BJ (cell line): ENCODE data around the gene BORCS5. TPM values are rescaled to one million over a fixed set of nuclear protein-coding genes. Genes with fewer than 3 reads are reported as not detected.
A peak's percentile ranks its signal among the peaks of the same experiment; 100 is the strongest.

Source experiments
- CTCF ChIA-PET: fragments of 350-600 bp; formaldehyde crosslinking; extraction: SDS; loops from one replicate; lab custom pipeline; 2021; ENCODE audit warnings: antibody characterized with exemption, inconsistent platforms; lab: Yijun Ruan, JAX
- POLR2A ChIA-PET: fragments of 300-600 bp; sonication (Branson Sonifier 250); formaldehyde crosslinking; extraction: SDS; loops from one replicate; lab custom pipeline; 2021; ENCODE audit warnings: antibody characterized with exemption; lab: Charles Lee
- DNase-seq: peaks from one replicate; pipeline ENCODE4 v3.0.0-alpha.2; 2011; ENCODE audit warnings: low read depth
- H3K27me3 ChIP-seq: 2 replicates; pipeline ENCODE4 v1.6.0; 2011; ENCODE audit warnings: low read length; ENCODE audit not compliant: control insufficient read depth, insufficient read depth
- H3K36me3 ChIP-seq: 2 replicates; pipeline ENCODE4 v1.5.1; 2011; ENCODE audit warnings: low read length; ENCODE audit not compliant: control insufficient read depth, insufficient read depth
- H3K4me3 ChIP-seq: 2 replicates; pipeline ENCODE4 v1.5.1; 2011; ENCODE audit warnings: low read depth, mild to moderate bottlenecking, control low read depth, low read length
- CTCF ChIP-seq: IDR thresholded peaks from 2 replicates; pipeline ENCODE4 v1.5.1; 2011; ENCODE audit warnings: low read depth, mild to moderate bottlenecking, control low read depth, inconsistent platforms, low read length, moderate library complexity; ENCODE audit not compliant: insufficient read depth
- polyA plus RNA-seq: library from polyadenylated mRNA; depleted of rRNA; stranded (reverse); fragments of >200 nt; gene quantifications from 2 replicates; pipeline ENCODE4 v1.2.3, GENCODE V29; 2011

The BORCS5 gene
- polyA plus RNA-seq, 1 experiment = 11.9 TPM

GRCh38 chr12:12323591-12323990, 33.3 kb upstream of the BORCS5 start:
- no peaks in the 10 kb centered on the region for H3K27me3 ChIP-seq
- POLR2A ChIA-PET = no interaction called here
- TF ChIP-seq CTCF = no peak
- CTCF ChIA-PET = interaction anchor here (1.0 kb wide), 1 partner anchor 11 kb away, joined by 3 read pairs; no protein-coding TSS in a partner anchor
- no peak for DNase-seq
- no peak overlapping the region for H3K4me3 ChIP-seq
- H3K36me3 ChIP-seq = no peaks in the 10 kb centered on the region

GRCh38 chr12:12326262-12326661, 30.6 kb upstream of the BORCS5 start:
- CTCF ChIA-PET = interaction anchor here (0.6 to 6.6 kb wide), 8 partner anchors 7 to 291 kb away, joined by 3 to 71 read pairs (median 8); partner anchors contain the start of gene LRP6
- H3K27me3 ChIP-seq = no peaks in the 10 kb centered on the region

GRCh38 chr12:12327802-12328201, 29.1 kb upstream of the BORCS5 start:
- H3K36me3 ChIP-seq = no peaks in the 10 kb centered on the region
- no peak for DNase-seq
- no peak overlapping the region for H3K4me3 ChIP-seq
- TF ChIP-seq CTCF = peak; percentile 68
- CTCF ChIA-PET = interaction anchor here (0.5 to 6.6 kb wide), 23 partner anchors 7 to 747 kb away, joined by 3 to 71 read pairs (median 4); partner anchors contain the start of genes LRP6 and MANSC1
- no peaks in the 10 kb centered on the region for H3K27me3 ChIP-seq
- POLR2A ChIA-PET = no interaction called here

More at GRCh38 chr12:12326262-12326661, 30.6 kb upstream of the BORCS5 start:
- no peak for TF ChIP-seq CTCF
- no peak for DNase-seq
- POLR2A ChIA-PET = no interaction called here
- Histone ChIP-seq H3K4me3 (no peak overlapping the region), H3K36me3 (no peaks in the 10 kb centered on the region)

- DNase-seq = no peak
- TF ChIP-seq CTCF = no peak
- no peaks in the 10 kb centered on the region for H3K36me3 ChIP-seq
- POLR2A ChIA-PET = no interaction called here
- no peak overlapping the region for H3K4me3 ChIP-seq
- CTCF ChIA-PET = interaction anchor here (6.6 kb wide), 1 partner anchor 296 kb away, joined by 71 read pairs; no protein-coding TSS in a partner anchor
- H3K27me3 ChIP-seq = no peaks in the 10 kb centered on the region
These were observed 25.6 kb upstream of the BORCS5 start for GRCh38 chr12:12331244-12331771.

GRCh38 chr12:12331896-12332295, 25.0 kb upstream of the BORCS5 start:
- DNase-seq = no peak
- ChIA-PET CTCF (interaction anchor here (0.8 kb wide), 1 partner anchor 245 kb away, joined by 3 read pairs; no protein-coding TSS in a partner anchor), POLR2A (no interaction called here)
- H3K4me3 ChIP-seq = no peak overlapping the region
- H3K36me3 ChIP-seq = no peaks in the 10 kb centered on the region
- no peak for TF ChIP-seq CTCF
- H3K27me3 ChIP-seq = no peaks in the 10 kb centered on the region
